HepG2 (cell line): Measurements from ENCODE around the gene SCRT2. TPM values are rescaled to one million over a fixed set of nuclear protein-coding genes. Genes with fewer than 3 reads are reported as not detected.
A peak's percentile ranks its signal among the peaks of the same experiment; 100 is the strongest.

Source experiments
- ARID3A ChIP-seq: IDR thresholded peaks from 2 replicates; pipeline ENCODE4 v1.6.1; 2012; ENCODE audit warnings: low read depth, low read length, improper control_type of control experiment
- CREB1 ChIP-seq, 2 experiments: fragments of 450-650 bp in 1 of 2; IDR thresholded peaks; 2 replicates each; pipeline ENCODE4 v1.6.1; 2016 to 2017; ENCODE audit warnings: control low read depth in 1 of 2, mild to moderate bottlenecking in 1 of 2, missing compliant biosample characterization in 1 of 2, missing genetic modification characterization in 1 of 2
- CSRNP2 ChIP-seq: sonication (generic); formaldehyde crosslinking; conservative IDR thresholded peaks from 2 replicates; pipeline ENCODE4 v1.8.0; 2022; ENCODE audit warnings: low read depth, missing genetic modification reagents
- HMG20A ChIP-seq: IDR thresholded peaks from 2 replicates; pipeline ENCODE4 v1.6.1; 2016; ENCODE audit warnings: borderline replicate concordance
- HOXA3 ChIP-seq: sonication (generic); formaldehyde crosslinking; IDR thresholded peaks from 2 replicates; pipeline ENCODE4 v1.5.0; 2020; ENCODE audit warnings: missing genetic modification reagents
- KLF16 ChIP-seq, 2 experiments: sonication (generic) in 1 of 2; formaldehyde crosslinking in 1 of 2; IDR thresholded peaks; 2 replicates each; pipeline versions ENCODE4 v1.6.1 to v1.8.0; 2016 to 2023; ENCODE audit warnings: missing genetic modification reagents in 2 of 2, missing compliant biosample characterization in 1 of 2
- MXD3 ChIP-seq: IDR thresholded peaks from 2 replicates; pipeline ENCODE4 v1.6.1; 2016; ENCODE audit warnings: mild to moderate bottlenecking, missing biosample characterization, missing genetic modification reagents
- PAXIP1 ChIP-seq: sonication (generic); formaldehyde crosslinking; conservative IDR thresholded peaks from 2 replicates; pipeline ENCODE4 v1.4.0; 2020; ENCODE audit warnings: mild to moderate bottlenecking, missing genetic modification reagents, moderate library complexity
- PHF5A ChIP-seq: IDR thresholded peaks from one replicate; pipeline ENCODE4 v1.6.1; 2018; ENCODE audit warnings: low read depth, missing genetic modification reagents; ENCODE audit not compliant: unreplicated experiment
- SOX5 ChIP-seq: IDR thresholded peaks from 2 replicates; pipeline ENCODE4 v1.6.1; 2016; ENCODE audit warnings: borderline replicate concordance
- TFDP2 ChIP-seq: sonication (generic); formaldehyde crosslinking; IDR thresholded peaks from 2 replicates; pipeline ENCODE4 v1.4.0; 2020; ENCODE audit warnings: missing genetic modification reagents
- ZNF30 ChIP-seq: sonication (generic); formaldehyde crosslinking; IDR thresholded peaks from 2 replicates; pipeline ENCODE4 v1.5.0; 2020; ENCODE audit warnings: mild to moderate bottlenecking, missing genetic modification reagents
- ZNF501 ChIP-seq: sonication (generic); formaldehyde crosslinking; IDR thresholded peaks from 2 replicates; pipeline ENCODE4 v1.5.1; 2020; ENCODE audit warnings: mild to moderate bottlenecking, moderate library complexity, missing genetic modification reagents
- ZNF687 ChIP-seq: sonication (generic); formaldehyde crosslinking; IDR thresholded peaks from 2 replicates; pipeline ENCODE4 v1.5.1; 2020; ENCODE audit warnings: mild to moderate bottlenecking, missing genetic modification reagents, moderate library complexity
- ZNF746 ChIP-seq: sonication (generic); formaldehyde crosslinking; IDR thresholded peaks from 2 replicates; pipeline ENCODE4 v1.8.0; 2022; ENCODE audit warnings: mild to moderate bottlenecking, missing genetic modification reagents
- polyA plus RNA-seq, 8 experiments: library from polyadenylated mRNA; depleted of rRNA in 3 of 8; stranded (reverse) in 7 of 8; unstranded in 1 of 8; fragments of >200 nt; fragmentation: Illumina TruSeq in 4 of 8; extraction: Trizol in 4 of 8; gene quantifications; 2 replicates each; pipeline versions ENCODE4 v1.2.1 to v1.2.3, GENCODE V29; 2011 to 2016; ENCODE audit warnings: low read depth in 4 of 8, missing spikeins in 1 of 8, mixed read lengths in 1 of 8; ENCODE audit not compliant: insufficient read depth in 1 of 8
- total RNA-seq, 5 experiments: library from RNA; depleted of rRNA; stranded (reverse); fragments of >200 nt; fragmentation: Illumina TruSeq; extraction: Trizol; gene quantifications; 2 replicates each; pipeline ENCODE4 v1.2.3, GENCODE V29; 2016; ENCODE audit warnings: low read depth in 1 of 5

The SCRT2 gene
- total and polyA plus RNA-seq, 2 of the 13 experiments (the other 11 are each of a cell fraction or from before 2014, with no cell fraction given), result not detected

GRCh38 chr20:641516-641875 is 34.1 kb downstream of the SCRT2 start (continued):
- TF ChIP-seq ARID3A, result peak; percentile 78
- TF ChIP-seq CSRNP2 (CRISPR knock-in tag), result no peak
- peak; percentile 72; the same call in 1 of the 2 replicates for TF ChIP-seq HOXA3 (CRISPR knock-in tag)
- peak; percentile 75 for TF ChIP-seq PAXIP1 (CRISPR knock-in tag)
- no peak for TF ChIP-seq ZNF30
- TF ChIP-seq KLF16 (CRISPR knock-in tag; IDR thresholded peaks at IDR 0.05), result peak in 1 of 2 experiments; percentile 28; a peak in 1 of 4 replicates
- TF ChIP-seq ZNF746 (CRISPR knock-in tag), result peak; percentile 93
- peak; percentile 52; the same call in 1 of the 2 replicates for TF ChIP-seq SOX5
- peak; percentile 59; the same call in 1 of the 2 replicates for TF ChIP-seq HMG20A
- peak; percentile 37 for TF ChIP-seq PHF5A (CRISPR knock-in tag)
- peak; percentile 36; the same call in 1 of the 2 replicates for TF ChIP-seq ZNF687 (CRISPR knock-in tag)
- 0 out of 2 replicates have a peak, but pooled peaks have one; percentile 35 for TF ChIP-seq CREB1 (IDR thresholded peaks at IDR 0.05)
- TF ChIP-seq CREB1 (CRISPR knock-in tag; IDR thresholded peaks at IDR 0.05), result no peak
- no peak for TF ChIP-seq MXD3 (CRISPR knock-in tag)
- TF ChIP-seq ZNF501 (CRISPR knock-in tag), result peak; percentile 76; the same call in 1 of the 2 replicates
- no peak for TF ChIP-seq TFDP2
